Germinal center (tissue), 1 donor: ENCODE results near the gene ZNF22.
A peak's percentile ranks its signal among the peaks of the same experiment; 100 is the strongest.

Experiments used
- DNase-seq: peaks from one replicate; pipeline ENCODE4 v3.0.0; 2012; ENCODE audit warnings: mixed read lengths, low spot score

ZNF22 gene

DNA sequence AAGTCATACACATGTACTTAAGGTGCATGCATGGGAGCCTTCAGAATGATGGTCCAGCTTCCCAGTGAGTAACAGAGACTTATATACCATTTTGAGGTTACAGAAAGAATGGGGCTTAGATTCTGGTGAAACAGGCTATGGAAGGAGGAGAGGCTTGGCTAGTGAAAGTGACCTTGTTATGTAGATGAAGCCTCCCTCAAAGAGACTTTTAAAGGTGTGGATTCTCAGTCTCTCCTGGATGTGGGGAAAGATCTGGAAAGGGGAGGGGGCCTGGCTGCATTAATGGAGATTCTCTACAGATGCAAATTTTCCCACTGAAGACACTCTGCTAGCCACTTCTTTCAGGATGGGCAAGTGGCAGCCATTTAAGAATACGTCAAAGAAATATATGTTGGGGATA, 35.6 kb upstream of the ZNF22 start:
- no peak for DNase-seq

DNA sequence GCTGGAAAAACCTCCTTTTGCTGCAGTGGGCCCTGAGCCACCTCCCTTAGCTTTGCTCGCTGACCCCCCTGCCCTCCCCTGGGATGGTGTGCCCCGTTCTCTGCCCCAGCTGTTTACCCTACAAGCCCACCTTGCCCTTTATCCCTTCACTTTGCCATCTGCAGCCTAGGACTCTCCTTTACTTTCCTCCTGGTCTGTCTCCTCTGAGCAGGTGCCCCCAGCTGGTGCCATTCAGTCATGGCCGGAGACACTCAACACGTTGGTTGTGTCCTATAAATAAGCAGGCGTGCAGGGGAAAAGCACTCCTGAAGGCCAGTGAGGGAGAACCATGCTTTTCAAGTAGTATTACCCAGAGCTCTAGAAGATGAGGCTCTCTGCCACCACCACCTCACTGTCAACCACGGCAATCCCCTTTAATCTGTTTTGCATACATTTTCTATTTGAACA, 35.0 kb upstream of the ZNF22 start:
- DNase-seq, result peak; percentile 20

DNA sequence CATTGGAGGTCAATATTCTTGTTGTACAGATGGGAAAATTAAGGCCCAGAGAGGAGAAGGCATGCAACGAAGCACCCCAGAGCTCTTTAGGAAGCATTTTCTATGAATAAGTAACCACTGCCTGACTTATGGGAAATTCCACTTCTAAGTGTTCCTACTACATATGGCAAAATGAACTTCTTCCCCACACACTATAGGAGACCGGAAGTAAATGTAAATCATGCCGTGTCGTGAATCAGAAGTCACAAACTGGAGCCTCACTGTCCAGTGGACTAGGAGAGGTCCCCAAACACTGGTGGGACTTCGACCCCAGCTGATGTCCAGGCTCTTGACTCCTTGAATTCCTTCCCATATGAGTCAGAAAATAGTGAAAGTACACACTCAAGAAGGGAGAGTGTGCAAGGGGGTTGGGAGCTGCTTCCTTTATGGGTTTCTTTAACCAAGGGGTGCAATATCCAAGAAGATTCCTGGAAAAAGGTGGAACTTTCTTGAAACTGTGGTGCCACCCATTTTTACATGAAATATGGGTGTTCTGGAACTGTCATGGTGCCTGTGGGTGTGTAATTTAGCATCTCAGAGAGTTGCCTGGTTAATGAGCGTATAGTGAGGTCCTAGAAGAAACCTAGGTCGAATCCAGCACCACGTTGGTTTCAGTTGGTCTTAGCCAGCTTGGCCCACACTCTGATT, 34.5 kb upstream of the ZNF22 start:
- DNase-seq, result no peak

DNA sequence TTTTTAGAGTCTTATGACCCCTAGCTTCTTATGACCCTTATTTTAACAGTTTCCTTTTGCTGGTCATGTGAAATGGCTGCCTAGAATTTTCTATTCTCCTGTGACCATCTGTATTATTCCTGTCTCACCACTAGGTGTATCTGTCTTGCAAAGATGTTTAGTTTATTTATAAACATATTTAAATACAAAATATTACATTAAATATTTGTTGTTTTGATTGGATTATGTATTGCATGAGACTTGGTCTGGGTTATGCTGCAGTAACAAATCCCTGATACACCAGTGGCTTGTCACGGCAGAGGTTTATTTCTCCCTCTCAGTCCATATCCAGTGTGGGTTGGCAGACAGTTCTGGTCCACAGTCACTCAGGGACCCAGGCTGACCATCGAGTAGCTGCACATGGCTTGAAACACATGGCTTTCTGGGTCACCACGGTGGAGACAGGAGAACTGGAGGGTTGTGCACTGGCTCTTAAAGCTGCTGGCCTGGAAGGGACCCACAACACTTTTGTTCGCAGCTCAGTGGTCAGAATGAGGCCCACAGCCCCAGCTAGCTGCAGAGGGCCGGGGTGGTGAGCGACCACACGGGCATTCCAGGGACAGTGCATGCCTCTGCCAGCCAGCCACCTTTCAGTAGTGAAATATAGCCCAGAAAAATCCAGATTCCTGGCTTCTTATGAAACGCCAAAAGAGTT, 33.8 kb upstream of the ZNF22 start:
- no peak for DNase-seq

DNA sequence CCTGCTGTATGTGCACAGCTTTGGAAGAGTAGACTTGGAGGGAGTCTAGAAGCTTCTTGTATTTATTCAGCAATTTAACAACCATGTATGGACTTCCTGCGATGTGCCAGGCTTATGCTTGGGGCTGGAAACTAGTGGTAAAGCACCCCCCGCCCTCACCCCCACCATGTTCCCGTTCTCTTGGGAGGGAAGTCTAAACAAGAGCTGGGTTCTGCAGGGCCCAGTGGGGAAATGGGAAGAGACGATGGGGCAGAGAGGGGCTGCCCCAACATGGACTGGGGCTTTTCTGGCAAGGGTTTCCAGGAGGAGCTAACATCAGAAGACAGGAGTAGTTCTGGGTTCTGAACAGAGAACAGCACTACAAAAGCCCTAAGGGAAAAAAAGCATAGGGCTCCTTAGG, 33.1 kb upstream of the ZNF22 start:
- DNase-seq, result no peak

DNA sequence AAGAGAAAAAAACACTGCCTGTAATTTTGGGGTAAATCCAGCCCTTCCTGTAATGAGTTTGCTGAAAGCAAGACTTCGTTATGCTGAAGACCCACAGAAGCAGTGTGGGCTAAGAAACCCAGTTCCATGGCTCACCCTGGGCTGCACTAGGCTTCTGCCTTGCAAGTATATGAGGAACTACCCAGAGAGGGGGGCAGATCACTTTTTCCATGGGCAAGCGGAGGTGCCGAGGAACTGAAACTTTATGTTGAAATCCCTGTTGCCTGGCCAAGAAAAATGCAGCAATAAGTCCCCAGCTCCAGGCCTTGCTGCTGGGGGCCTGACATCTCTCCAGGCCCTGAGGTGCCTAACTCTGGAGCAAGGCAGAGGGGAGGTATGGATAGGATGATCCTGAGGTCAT, 32.6 kb upstream of the ZNF22 start:
- DNase-seq, result peak; percentile 58

DNA sequence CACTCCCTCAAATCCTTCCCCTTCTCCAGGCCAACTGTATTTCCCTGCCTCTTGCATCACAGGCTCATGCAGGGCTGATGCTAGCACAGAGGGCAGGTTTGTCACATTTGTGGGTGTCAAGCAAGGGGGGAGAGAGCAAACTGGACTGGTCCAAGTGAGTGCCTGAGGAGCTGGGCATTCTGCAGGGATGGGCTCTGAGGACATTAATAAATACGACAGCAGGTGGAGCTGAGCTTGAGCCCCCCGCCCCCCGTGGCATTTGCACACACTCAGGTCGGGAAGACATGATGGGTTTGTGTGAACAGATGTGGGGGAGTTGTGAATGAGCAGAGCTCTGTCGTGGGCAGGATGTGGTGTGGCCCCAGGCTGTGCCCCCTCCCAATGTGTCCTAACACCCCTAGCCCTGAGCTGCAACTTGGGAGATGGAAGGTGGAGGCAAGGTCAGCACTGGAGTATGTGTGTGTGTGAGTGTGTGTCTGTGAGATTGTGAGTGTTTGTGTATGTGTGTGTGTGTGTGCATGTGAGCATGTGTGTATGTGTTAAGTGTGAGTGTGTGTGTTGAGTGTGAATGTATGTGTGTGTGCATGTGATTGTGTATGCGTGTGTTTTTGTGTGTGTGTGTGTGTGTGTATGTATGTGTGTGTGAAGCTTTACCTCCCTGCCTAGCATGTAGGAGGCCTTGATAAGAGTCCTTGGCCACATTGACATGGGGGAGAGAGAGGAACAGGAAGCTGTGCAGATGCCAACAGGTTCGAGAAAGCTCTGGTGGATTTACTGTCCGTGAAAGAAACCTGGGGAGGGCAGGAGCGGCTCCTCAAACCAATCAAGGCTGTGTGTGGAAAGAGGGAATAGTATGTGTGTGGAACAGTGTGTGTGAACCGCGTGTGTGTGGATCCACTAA, 32.0 kb upstream of the ZNF22 start:
- DNase-seq, result no peak

DNA sequence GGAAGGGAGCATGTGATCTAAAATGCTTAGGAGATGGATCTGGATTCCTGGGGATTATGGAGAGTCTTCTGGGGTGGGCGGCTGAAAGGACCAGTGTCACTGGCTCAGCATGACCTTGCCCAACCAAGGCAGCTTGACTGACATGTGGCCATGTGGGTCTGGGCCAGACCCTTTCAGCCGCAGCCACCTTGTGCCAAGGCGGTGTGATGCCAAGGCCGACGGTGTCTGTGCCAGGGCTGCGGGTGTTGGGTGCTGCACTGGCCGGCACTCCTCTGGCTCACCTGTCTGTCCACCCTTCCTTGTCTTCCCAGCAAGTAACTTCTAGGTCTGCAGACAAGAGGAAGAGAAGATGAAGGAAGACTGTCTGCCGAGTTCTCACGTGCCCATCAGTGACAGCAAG, 30.9 kb upstream of the ZNF22 start:
- DNase-seq, result no peak

DNA sequence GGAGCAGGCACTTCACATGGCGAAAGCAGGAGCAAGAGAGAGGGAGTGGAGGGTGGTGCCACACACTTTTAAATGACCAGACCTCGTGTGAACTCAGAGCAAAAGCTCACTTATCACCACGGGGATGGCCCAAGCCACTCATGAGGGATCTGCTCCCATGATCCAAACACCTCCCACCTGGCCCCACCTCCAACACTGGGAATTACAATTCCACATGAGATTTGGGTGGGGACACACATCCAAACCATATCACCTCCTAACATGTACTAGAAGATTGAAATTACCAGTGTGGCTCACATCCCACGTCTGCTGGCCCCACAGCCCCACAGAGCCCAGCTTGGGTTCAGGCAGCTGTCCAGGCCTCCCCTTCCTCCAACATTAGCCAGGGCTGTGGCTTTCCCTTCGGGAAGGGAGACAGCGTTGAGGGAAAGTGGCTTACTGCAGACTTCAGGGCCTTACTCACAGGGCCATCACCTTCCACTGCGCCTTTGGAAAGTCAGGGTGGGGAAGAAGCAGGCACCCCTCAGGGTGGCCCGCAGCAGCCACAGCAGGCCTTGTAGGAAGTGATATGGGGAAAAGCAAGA, 29.8 kb upstream of the ZNF22 start:
- no peak for DNase-seq

DNA sequence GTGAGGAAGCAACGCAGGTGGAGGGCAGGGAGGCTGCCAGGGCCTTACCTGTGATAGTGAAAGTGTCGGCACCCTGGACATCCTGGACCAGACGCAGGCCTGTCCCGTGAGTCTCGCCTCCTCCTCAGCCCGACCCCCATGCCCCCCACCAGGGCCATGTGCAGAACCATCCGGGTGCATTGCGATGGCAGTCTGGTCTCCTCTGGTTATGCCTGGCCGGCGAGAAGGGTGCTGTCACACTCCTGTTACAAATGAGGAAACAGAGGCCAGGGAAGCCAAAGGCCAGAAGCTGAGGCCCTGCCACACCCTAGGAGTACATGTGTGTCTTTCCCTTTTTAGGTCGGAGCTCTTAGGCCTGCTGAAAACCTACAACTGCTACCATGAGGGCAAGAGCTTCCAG, 29.3 kb upstream of the ZNF22 start:
- DNase-seq, result no peak

DNA sequence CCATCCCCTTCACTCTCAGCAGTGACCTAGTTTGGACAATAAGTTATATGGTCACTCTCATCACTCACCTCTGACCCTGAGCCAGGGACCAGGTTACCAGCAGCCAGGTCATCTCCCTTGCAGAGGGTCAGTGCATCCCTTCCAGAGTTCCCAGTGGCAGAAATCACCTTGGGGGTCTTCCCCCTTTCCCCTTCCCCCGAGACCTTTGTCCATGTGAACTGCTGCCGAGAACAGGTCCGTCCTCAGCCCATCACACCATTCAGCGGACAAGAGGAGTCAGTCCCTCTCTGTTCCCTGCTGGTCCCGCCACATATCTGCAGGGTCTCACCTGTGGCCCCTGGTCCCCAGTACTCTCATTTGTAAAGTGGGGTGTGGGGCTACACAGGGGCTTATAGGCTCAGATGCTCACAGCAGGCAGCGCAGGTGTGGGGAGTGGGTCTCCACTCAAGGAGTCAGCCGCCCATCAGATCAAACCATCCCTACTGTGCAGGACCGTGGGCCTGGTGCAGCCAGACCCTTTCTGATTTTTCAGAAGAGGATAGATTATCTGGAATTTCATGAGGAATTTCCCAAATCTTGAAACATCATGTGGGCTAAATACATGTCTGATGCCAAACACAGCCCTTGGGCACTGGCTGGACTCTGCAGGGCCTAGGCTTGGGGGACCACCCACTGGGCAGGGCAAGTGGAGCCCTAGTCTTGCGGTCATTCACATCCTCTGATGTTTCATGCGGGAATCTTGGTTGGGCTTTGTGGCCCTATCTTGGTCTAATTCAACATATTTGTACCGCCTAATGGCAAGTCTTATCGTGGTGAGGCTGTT, 28.6 kb upstream of the ZNF22 start:
- DNase-seq, result no peak

DNA sequence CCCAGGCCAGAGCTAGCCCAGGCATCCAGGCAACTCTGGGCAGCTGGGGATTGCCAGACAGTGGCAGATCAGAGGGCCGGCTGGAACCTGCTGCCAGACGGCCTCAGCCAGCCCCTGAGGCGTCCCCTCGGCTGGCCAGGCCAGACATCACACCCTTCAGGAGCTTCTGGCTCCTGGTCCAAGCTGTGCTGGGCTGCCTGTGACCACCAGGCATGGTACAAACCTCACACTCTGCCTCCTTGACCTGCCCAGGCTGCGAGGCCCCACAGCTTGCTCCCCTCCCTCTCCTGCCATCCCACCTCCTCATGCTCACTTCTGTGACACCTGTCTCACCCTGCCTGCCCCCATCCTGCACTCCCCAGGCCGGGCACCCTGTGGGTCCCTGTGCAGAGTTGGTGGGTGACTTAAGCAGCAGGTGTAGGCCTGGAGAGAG, 27.8 kb upstream of the ZNF22 start:
- no peak for DNase-seq

DNA sequence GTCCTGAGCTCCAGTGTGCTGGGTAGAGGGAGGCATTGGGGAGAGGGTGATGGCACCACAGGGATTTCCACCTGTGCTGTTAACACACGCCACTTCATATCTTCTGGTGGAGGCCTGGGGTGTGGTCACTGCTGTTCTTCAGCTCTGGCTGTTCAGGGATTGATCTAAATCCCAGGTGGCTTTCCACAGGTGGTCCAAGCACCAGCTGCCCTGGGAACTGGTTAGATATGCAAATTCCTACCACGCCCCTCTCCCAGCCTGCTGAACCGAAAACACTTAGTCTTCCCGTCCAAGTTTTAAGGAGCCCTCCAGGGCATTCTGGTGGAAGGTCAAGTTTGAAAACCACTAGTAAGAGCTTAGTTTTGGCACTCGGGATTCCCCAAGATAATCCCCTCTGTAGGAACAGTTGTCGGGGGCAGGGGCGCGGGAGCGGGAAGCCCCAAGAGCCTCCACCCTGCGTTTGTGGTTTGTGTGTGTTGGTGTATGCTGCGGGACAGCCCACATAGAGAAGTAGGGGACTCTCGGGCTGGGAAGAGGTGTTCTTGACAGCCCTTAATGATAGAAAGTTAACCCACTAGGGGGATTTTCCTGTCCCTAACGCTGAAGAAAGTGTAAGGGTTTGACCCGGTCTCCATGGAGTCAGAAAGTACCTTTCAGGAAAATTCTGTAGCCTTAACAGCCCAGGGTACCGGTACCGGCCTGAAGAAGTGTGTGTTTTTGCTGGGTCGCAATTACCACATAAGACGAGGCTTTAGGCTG, 27.2 kb upstream of the ZNF22 start:
- DNase-seq, result no peak

DNA sequence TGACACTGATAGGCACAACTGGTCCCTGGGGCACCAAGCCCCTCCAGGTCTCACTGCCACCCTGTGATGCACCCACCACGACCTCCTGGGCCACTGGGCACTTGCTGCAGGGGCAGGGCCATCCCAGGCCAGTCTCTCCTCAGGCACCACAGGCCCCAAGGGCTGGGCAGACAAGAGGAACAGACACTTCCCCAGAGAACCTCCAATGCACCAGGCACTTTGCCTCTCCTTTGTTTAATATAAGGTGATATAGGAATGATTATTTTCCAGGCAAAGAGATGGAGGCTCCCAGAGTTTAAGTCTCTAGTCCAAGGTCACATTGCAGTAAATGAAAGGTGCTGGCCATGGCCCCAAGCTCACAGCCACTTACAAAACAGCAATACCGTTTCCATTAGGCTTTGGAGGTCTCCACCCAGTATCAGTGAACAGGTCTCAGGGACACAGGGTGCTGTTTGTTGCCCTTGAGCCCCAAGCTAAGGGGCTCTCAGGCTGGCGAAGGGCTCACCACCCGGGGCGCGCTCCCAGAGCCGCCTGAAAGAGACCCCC, 26.6 kb upstream of the ZNF22 start:
- no peak for DNase-seq

DNA sequence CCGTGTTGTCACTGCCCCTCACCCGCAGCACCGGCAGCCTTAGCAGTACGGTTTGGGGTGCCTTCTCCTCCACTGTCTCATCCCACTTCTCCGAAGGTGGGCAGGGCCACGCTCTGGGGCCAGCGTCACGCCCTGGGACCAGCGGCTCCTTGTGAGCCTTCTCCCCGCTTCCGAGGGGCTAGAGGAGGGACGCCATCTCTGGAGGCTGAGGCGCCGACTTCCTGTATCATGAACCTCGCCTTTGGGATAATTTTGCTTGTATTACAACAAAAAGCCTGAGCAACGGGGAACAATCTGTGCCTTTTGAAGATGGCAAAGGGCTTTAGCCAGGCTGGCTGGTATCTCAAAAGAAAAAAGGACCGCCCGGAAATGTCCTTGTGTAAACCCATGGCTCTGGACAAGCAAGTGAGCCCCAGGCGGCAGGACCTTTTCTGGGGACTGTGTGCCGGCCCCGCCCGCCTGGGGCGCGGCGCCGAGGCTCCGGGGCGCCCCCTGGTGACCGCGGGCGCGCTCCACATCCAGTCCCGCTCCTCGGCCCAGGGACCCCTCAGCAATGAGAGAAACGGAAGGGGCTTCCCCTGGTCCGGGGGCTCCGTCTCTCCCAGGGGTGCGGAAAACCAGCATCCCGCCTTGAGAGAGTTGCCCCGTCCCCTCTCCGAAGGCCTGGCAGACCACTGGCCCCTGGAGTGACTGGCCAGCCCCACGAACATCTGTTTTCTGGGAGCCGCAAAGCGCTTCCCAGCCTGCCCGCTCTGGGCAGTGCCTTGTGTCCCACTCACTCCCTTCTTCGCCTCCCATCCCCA, 25.9 kb upstream of the ZNF22 start:
- peak; percentile 81 for DNase-seq

DNA sequence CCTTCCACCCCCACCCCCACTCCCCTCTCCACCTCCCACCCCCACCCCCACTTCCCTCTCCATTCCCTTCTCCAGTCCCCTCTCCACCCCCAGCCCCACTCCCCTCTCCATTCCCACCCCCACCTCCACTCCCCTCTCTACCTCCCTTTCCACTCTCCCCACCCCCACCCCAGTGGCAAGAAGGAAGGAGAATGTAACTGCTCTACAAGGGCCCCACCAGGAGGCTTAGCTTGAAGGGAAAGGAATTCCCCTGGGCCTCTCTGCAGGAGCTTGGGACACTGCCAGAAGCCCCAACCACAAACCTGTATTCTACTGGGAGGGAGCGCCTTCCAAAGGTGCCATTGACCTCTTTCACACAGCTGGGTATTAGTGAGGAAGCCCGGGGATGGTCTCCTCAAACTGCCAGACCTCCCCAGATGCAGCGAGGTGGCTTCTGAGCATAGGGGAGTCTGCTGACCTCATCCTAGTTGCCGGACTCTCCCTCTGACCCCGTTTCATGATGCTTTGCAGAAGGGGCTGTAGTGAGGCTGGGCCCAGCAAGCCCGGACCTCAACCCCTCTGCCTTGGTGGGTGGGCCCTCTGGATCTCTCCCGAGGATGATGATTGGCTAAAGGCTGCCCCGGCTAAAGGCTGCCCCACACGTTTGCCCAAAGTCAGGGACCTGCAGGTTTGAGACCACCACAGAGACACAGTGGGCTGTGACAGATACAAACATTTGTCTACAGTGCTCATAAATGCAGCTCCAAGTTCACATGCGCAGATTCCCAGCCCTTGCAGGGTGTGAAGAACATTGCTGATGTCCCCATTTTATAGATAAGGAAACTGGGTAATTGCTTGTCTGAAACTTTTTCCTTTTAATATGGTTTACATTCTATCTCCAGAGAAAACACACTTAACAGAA, 25.0 kb upstream of the ZNF22 start:
- DNase-seq, result no peak

DNA sequence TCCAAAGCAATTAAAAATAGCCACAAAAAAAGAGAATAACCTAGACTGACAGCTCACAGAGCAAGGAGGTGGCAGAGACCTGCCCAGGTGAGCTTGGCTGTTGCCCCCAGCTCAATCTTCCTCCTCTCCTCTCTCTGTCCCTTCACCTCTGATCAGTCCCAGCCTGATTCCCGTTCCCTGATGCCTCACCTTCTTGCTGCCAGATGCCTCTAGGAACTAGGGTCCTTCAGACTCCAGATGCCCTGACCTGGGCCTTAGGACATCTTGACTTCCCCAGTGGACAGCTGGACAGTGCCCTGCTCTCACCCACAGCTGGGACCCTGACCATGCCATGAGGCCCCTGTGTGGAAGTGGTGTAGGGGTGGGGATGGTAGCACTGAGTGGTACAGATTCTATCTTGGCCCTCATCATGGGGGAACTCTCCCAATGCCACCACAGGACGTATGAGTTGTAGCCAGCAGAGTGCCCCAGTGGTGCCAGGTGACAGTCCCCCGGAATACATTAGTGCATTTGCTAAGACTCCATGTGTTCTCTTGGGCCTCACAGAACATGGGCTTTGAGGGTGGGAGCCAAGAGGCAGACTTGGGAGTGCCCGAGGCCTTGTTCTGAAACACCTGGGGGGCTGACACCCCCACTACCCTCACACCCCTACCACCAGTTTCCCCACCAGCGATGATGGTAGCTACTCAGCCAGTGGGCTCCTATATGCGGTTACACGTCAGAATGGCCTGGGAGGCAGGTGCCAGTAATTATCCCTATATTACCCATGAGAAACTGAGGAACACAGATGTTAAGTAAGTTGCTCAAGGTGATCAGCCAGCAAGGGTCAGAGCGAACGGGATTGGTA, 24.1 kb upstream of the ZNF22 start:
- no peak for DNase-seq
